ENCODE results near the gene AGBL1. TPM values are rescaled to one million over a fixed set of nuclear protein-coding genes. Genes with fewer than 3 reads are reported as not detected.

AGBL1 gene
- total RNA-seq, 2 experiments from 2014 or later = not detected

DNA sequence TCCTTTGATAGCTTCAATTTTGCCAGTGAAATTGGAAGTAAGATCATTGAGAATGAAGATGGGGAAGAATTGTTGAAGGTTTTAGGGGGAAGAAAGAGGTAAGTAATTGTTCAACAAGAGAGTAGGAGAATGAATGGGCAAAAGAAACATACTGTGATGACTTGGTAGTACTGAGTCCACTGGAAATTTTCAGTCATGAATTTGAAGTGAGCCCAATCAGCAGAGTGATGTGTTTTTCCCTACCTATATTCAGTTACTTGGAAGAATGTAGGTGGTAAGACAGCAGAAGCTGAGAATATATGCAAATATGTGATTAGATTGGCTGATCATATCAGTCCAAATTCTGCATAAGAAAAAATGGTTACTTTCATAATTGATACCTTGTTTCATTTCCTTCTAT lies 569.6 kb downstream of the AGBL1 start:
- DNase-seq = no peak
- H3K4me1 Mint-ChIP-seq (ENCODE audit: low read depth) = peaks cover 42% of the 10 kb centered on the region
- CTCF ChIA-PET = interaction anchor here (0.6 kb wide), 1 partner anchor 137 kb away, joined by 3 read pairs; no protein-coding TSS in a partner anchor

DNA sequence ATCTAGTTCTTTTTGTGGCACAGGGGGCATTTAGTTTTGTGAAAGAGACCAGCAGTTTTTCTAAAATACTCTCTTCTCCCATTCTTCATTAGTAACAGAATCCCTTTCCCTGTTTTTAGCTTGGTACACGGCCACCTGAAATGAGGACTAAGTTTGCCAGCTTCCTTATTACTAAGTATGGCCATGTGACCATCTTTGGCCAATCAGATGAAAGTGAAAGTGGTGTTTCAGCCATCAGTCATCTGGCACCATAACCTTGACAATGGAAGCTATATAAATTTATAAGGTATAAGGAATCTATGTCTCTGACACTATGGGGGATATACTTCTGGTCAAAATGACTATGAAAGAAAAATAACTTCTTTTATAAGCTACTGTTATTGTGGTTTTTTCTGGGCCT lies 570.4 kb downstream of the AGBL1 start:
- peak; percentile 14 for DNase-seq

More for the DNA sequence above, 569.6 kb downstream of the AGBL1 start:
- Mint-ChIP-seq H3K9me3 (no peaks in the 10 kb centered on the region), H3K36me3 (ENCODE audit: low read depth) (no peaks in the 10 kb centered on the region), H3K27ac (no peak overlapping the region), H3K27me3 (ENCODE audit: low read depth) (no peaks in the 10 kb centered on the region), H3K4me3 (no peak overlapping the region)
- intact Hi-C loops (cut with micrococcal nuclease) = no loop called here

GRCh38 chr15:86653344-86654197 lies 573.9 kb downstream of the AGBL1 start:
- intact Hi-C loops (cut with micrococcal nuclease) = loop anchor here (1.0 to 5.0 kb wide), 3 partner anchors 29 to 90 kb away; no protein-coding TSS in a partner anchor
- DNase-seq = no peak
- no peak overlapping the region for H3K4me3 Mint-ChIP-seq
- H3K27me3 Mint-ChIP-seq (ENCODE audit: low read depth) = no peaks in the 10 kb centered on the region
- H3K9me3 Mint-ChIP-seq = no peaks in the 10 kb centered on the region
- no peaks in the 10 kb centered on the region for H3K36me3 Mint-ChIP-seq (ENCODE audit: low read depth)
- H3K4me1 Mint-ChIP-seq (ENCODE audit: low read depth) = peaks cover 66% of the 10 kb centered on the region
- H3K27ac Mint-ChIP-seq = peak overlapping the region; percentile 11
- CTCF ChIA-PET = interaction anchor here (0.6 to 2.0 kb wide), 8 partner anchors 27 to 825 kb away, joined by 3 to 8 read pairs (median 3); no protein-coding TSS in a partner anchor

More for the DNA sequence above, 570.4 kb downstream of the AGBL1 start:
- Mint-ChIP-seq H3K4me1 (ENCODE audit: low read depth) (peaks cover 50% of the 10 kb centered on the region), H3K9me3 (no peaks in the 10 kb centered on the region), H3K4me3 (no peak overlapping the region), H3K27ac (no peak overlapping the region), H3K27me3 (ENCODE audit: low read depth) (no peaks in the 10 kb centered on the region), H3K36me3 (ENCODE audit: low read depth) (no peaks in the 10 kb centered on the region)
- CTCF ChIA-PET = interaction anchor here (0.6 to 0.8 kb wide), 2 partner anchors 93 to 136 kb away, joined by 3 read pairs; no protein-coding TSS in a partner anchor
- intact Hi-C loops (cut with micrococcal nuclease) = loop anchor here (5.0 kb wide), 1 partner anchor 38 kb away; no protein-coding TSS in a partner anchor

GRCh38 chr15:86654501-86654900 lies 574.8 kb downstream of the AGBL1 start:
- Mint-ChIP-seq H3K36me3 (ENCODE audit: low read depth) (no peaks in the 10 kb centered on the region), H3K4me3 (no peak overlapping the region), H3K9me3 (no peaks in the 10 kb centered on the region), H3K4me1 (ENCODE audit: low read depth) (peaks cover 66% of the 10 kb centered on the region), H3K27me3 (ENCODE audit: low read depth) (no peaks in the 10 kb centered on the region), H3K27ac (no peak overlapping the region)
- intact Hi-C loops (cut with micrococcal nuclease) = loop anchor here (1.0 to 5.0 kb wide), 2 partner anchors 42 to 89 kb away; no protein-coding TSS in a partner anchor
- no peak for DNase-seq
- CTCF ChIA-PET = interaction anchor here (1.0 to 2.0 kb wide), 4 partner anchors 28 to 59 kb away, joined by 3 to 8 read pairs (median 4); no protein-coding TSS in a partner anchor

DNA sequence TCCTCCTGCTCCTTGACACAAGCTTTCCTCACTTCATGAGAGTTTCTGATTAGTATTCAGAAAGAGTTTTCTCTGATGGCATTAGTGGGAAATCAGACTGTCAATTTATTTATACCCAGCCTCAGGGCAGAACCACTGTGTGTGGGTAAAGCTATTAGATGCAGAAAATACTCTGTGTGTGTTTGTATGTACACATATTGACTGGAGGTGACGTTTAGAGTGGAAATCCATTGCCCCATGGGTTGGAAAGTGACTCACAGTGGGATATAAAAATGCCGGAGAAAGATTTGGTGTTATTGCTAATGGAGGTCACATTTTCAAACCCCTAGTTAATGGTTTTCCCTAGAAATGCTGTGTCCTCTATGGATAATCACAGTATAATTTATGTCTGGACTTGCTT lies 577.6 kb downstream of the AGBL1 start:
- no peaks in the 10 kb centered on the region for H3K9me3 Mint-ChIP-seq
- no peaks in the 10 kb centered on the region for H3K27me3 Mint-ChIP-seq (ENCODE audit: low read depth)
- peaks cover 43% of the 10 kb centered on the region for H3K4me1 Mint-ChIP-seq (ENCODE audit: low read depth)
- CTCF ChIA-PET = no interaction called here
- DNase-seq = no peak
- no peak overlapping the region for H3K4me3 Mint-ChIP-seq
- no peak overlapping the region for H3K27ac Mint-ChIP-seq
- H3K36me3 Mint-ChIP-seq (ENCODE audit: low read depth) = no peaks in the 10 kb centered on the region
- intact Hi-C loops (cut with micrococcal nuclease) = no loop called here

- Mint-ChIP-seq H3K4me3 (no peak overlapping the region), H3K27me3 (ENCODE audit: low read depth) (no peaks in the 10 kb centered on the region), H3K36me3 (ENCODE audit: low read depth) (no peaks in the 10 kb centered on the region), H3K4me1 (ENCODE audit: low read depth) (peaks cover 31% of the 10 kb centered on the region), H3K9me3 (no peaks in the 10 kb centered on the region), H3K27ac (no peak overlapping the region)
- DNase-seq = no peak
- intact Hi-C loops (cut with micrococcal nuclease) = no loop called here
- CTCF ChIA-PET = no interaction called here
Measured at GRCh38 chr15:86659724-86660411, 580.2 kb downstream of the AGBL1 start.

GRCh38 chr15:86661580-86661979 lies 581.9 kb downstream of the AGBL1 start:
- intact Hi-C loops (cut with micrococcal nuclease) = no loop called here
- no peak overlapping the region for H3K27ac Mint-ChIP-seq
- H3K4me1 Mint-ChIP-seq (ENCODE audit: low read depth) = peaks cover 19% of the 10 kb centered on the region
- H3K36me3 Mint-ChIP-seq (ENCODE audit: low read depth) = no peaks in the 10 kb centered on the region
- H3K27me3 Mint-ChIP-seq (ENCODE audit: low read depth) = no peaks in the 10 kb centered on the region
- CTCF ChIA-PET = no interaction called here
- no peak for DNase-seq
- no peak overlapping the region for H3K4me3 Mint-ChIP-seq
- no peaks in the 10 kb centered on the region for H3K9me3 Mint-ChIP-seq

DNA sequence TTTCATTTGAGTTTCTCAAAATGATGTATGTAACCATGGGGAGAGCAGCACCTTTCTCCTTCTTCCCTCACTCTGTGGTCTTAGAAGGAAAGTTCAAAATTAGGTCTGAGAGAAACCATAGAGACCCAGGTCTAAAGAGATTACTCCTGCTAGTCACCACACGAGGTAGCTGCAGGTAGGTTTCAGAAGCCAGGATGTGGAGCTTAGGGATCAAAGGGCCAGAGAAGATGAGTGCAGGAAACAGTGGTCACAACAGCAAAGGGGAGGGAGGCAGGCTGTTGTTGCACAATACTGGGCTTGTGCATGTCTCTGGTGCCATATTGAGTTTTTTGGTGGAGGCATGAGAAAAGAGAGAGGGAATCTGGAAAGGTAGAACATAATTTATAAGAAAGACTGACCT lies 583.6 kb downstream of the AGBL1 start:
- intact Hi-C loops (cut with micrococcal nuclease) = no loop called here
- Mint-ChIP-seq H3K9me3 (peaks cover 4% of the 10 kb centered on the region), H3K4me3 (no peak overlapping the region), H3K36me3 (ENCODE audit: low read depth) (no peaks in the 10 kb centered on the region), H3K4me1 (ENCODE audit: low read depth) (peaks cover 14% of the 10 kb centered on the region), H3K27me3 (ENCODE audit: low read depth) (no peaks in the 10 kb centered on the region), H3K27ac (no peak overlapping the region)
- no peak for DNase-seq
- CTCF ChIA-PET = no interaction called here

DNA sequence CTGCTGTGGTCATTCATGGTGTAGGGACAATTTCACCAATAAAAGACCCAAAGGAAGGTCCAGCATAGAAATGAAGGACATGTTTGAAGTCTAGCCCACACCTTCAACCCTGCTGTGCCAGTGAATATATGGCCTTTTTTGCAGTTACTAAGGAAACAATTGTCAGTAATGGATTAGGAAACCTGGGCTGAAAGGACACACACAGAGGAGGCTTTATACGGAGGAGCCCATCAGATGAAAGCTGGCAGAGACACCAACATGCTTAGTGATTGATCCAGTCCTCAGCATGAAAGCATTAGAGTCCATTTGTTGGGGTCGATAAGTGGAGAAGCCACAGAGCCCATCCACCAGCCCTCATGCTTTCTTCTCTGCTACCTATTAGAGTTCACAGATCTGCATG lies 584.3 kb downstream of the AGBL1 start:
- no peak overlapping the region for H3K27ac Mint-ChIP-seq
- H3K27me3 Mint-ChIP-seq (ENCODE audit: low read depth) = no peaks in the 10 kb centered on the region
- H3K9me3 Mint-ChIP-seq = peaks cover 4% of the 10 kb centered on the region
- no peak for DNase-seq
- H3K4me3 Mint-ChIP-seq = no peak overlapping the region
- no peaks in the 10 kb centered on the region for H3K36me3 Mint-ChIP-seq (ENCODE audit: low read depth)
- intact Hi-C loops (cut with micrococcal nuclease) = no loop called here
- H3K4me1 Mint-ChIP-seq (ENCODE audit: low read depth) = peaks cover 14% of the 10 kb centered on the region
- CTCF ChIA-PET = no interaction called here

DNA sequence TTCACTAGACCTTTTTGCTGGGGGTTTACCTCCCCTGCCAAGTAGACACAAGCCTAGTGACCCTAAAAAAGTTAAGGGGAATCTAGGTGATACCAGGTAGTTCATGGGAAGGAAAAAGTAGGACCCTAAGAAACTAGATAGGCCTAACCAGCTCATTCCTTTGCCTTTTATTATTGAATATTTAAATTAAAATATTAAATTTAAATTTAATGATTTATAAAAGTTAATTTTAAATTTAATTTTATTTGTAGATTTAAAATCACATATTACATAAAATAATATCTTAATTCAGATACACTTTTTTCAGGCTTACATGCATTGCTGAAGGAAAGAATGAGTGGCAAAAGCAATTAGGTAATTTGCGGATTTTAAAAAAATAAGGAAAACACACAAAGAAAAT lies 584.9 kb downstream of the AGBL1 start:
- no peak overlapping the region for H3K4me3 Mint-ChIP-seq
- no peak for DNase-seq
- CTCF ChIA-PET = no interaction called here
- H3K27me3 Mint-ChIP-seq (ENCODE audit: low read depth) = no peaks in the 10 kb centered on the region
- peaks cover 14% of the 10 kb centered on the region for H3K4me1 Mint-ChIP-seq (ENCODE audit: low read depth)
- H3K9me3 Mint-ChIP-seq = peaks cover 4% of the 10 kb centered on the region
- intact Hi-C loops (cut with micrococcal nuclease) = no loop called here
- H3K27ac Mint-ChIP-seq = no peak overlapping the region
- no peaks in the 10 kb centered on the region for H3K36me3 Mint-ChIP-seq (ENCODE audit: low read depth)

DNA sequence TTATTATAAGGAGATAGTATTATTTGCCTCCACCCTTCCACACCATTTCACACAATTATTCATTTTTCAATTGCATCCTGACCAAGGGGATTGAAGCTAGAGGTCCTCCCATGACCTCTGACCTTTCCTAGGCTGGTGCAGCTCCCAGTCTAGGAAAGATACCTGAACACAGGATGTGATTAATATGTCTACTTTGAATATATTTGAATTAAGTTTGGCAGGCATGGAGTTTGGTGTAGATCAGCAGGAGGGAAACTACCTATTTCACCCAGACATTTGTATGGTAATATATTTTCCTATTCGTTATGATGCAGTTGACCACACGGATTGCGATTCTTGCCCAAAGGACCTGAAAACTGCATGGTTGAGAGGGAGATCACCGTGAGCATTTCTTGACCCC lies 596.3 kb downstream of the AGBL1 start:
- no peak for DNase-seq
- Mint-ChIP-seq H3K4me3 (no peak overlapping the region), H3K27ac (no peak overlapping the region), H3K27me3 (ENCODE audit: low read depth) (peaks cover 2% of the 10 kb centered on the region), H3K9me3 (no peaks in the 10 kb centered on the region), H3K36me3 (ENCODE audit: low read depth) (no peaks in the 10 kb centered on the region), H3K4me1 (ENCODE audit: low read depth) (no peaks in the 10 kb centered on the region)
- intact Hi-C loops (cut with micrococcal nuclease) = no loop called here
- CTCF ChIA-PET = no interaction called here

- DNase-seq = no peak
- Mint-ChIP-seq H3K27ac (no peak overlapping the region), H3K36me3 (ENCODE audit: low read depth) (no peaks in the 10 kb centered on the region), H3K4me1 (ENCODE audit: low read depth) (no peaks in the 10 kb centered on the region), H3K9me3 (no peaks in the 10 kb centered on the region), H3K27me3 (ENCODE audit: low read depth) (peaks cover 4% of the 10 kb centered on the region), H3K4me3 (no peak overlapping the region)
- intact Hi-C loops (cut with micrococcal nuclease) = no loop called here
- CTCF ChIA-PET = no interaction called here
Measured at GRCh38 chr15:86677278-86677677, 597.6 kb downstream of the AGBL1 start.

Data from activated naive CD4-positive, alpha-beta T cell treated with anti-CD3 and anti-CD28 coated beads for 36 hours (primary cell).